HG02970 (cell line): Measurements from ENCODE around the gene ERVK3-1.
"Not testable (repeated sequence)": the region's sequence is repeated elsewhere in the genome, so short reads cannot be mapped to it uniquely, and the experiment has no call there.

Source experiments
- ATAC-seq: cut with Tn5 transposase; IDR thresholded peaks from one replicate; pipeline ENCODE4 v1.9.1; 2021; ENCODE audit warnings: mild to moderate bottlenecking, moderate library complexity, moderate number of reproducible peaks; ENCODE audit not compliant: unreplicated experiment, low FRiP score

The ERVK3-1 gene

GRCh38 chr19:58304255-58304654 is 922 bp upstream of the ERVK3-1 start:
- no peak for ATAC-seq

DNA sequence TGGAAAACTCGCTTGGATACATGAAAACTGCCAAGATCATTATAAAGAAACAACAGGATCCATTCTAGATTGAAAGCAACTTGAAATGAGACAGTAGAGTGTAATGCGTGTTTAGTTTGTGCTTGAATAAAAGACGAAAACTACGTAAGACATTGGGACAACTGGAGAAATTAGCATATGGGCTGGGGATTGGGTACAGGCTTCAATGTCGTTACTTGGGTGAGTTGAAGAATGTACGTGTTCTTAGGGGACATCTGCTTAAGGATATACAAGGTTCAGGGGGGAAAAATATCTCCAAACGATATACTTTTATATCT is 471 bp upstream of the ERVK3-1 start:
- peak; percentile 7 for ATAC-seq

DNA sequence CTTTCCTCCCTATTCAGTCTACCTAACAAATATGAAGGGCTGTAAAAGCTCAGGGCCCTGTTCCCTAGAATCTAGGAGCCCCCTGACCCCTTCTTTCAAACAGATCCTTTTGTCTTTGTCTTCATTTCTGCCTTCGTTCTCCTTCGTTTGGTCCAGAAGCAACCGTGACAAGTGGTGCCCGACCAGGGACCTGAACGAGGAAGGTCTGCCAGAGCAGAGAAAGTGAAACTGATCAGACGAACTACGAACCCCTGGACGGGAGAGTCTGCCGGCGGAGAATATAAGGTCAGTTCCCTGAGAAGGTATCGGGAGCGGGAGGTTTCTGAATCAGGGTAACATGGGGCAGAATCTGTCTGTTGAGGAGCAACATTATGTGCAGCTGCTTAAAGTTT is 751 bp downstream of the ERVK3-1 start:
- no peak for ATAC-seq

GRCh38 chr19:58307736-58308135 is 2.6 kb downstream of the ERVK3-1 start:
- ATAC-seq = no peak

- ATAC-seq = not testable (repeated sequence)
Measured at GRCh38 chr19:58310685-58311084, 5.5 kb downstream of the ERVK3-1 start.

DNA sequence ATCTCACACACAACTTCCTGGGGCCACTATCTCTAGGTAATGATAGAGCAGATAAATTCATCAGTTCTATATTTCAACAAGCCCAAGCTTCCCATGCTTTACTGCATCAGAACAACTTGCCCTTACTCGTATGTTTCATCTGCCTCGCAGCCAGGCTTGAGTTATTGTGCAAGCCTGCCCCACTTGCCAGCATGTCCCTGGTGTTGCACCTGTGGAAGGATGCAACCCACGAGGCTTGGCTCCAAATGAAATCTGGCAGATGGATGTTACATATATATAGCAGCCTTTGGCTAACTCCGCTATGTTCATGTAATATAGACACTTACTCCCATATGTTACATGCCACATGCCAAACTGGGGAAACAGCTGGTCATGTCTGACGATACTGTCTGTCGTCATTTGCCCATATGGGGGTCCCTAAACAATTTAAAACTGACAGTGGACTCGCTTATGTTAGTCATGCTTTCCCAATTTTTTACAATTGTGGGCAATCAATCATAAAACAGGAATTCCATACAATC is 6.2 kb downstream of the ERVK3-1 start:
- ATAC-seq = no peak

DNA sequence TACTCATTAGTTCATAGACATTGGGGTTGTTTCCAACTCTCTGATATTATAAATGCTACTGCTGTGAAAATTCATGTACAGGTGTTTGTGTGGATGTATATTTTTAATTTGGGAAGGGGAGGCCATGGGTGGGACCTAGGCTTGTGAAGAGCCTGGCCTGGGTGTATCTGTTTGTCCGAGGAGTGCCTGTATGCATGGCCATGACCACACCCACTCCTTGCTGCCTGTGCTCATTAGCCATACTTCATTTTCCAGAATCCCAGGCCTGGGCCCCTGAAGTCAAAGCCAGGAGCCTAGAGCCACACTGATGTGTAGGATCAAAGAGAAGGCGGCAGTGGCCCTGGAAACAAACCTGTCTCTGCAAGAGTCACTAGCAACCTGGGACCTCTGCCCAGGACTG is 10.4 kb downstream of the ERVK3-1 start:
- ATAC-seq = no peak

- no peak for ATAC-seq
Measured at GRCh38 chr19:58317476-58318072, 12.4 kb downstream of the ERVK3-1 start.

GRCh38 chr19:58318297-58318696 is 13.1 kb downstream of the ERVK3-1 start:
- no peak for ATAC-seq

DNA sequence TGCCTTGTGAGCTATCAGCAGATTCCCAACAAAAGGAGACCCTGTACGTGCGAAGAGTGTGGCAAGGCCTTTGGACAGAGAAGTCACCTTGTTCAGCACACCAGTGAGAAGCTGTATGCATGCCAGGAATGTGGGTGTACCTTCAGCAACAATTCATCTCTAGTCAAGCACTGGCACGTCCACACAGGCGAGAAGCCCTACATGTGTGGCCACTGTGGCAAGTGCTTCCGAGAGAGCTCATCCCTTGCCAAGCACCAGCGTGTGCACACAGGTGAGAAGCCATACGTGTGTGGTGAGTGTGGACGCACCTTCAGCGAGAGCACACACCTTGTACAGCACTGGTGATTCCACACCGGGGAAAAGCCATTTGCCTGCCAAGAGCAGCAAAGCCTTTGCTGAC is 14.1 kb downstream of the ERVK3-1 start:
- no peak for ATAC-seq

DNA sequence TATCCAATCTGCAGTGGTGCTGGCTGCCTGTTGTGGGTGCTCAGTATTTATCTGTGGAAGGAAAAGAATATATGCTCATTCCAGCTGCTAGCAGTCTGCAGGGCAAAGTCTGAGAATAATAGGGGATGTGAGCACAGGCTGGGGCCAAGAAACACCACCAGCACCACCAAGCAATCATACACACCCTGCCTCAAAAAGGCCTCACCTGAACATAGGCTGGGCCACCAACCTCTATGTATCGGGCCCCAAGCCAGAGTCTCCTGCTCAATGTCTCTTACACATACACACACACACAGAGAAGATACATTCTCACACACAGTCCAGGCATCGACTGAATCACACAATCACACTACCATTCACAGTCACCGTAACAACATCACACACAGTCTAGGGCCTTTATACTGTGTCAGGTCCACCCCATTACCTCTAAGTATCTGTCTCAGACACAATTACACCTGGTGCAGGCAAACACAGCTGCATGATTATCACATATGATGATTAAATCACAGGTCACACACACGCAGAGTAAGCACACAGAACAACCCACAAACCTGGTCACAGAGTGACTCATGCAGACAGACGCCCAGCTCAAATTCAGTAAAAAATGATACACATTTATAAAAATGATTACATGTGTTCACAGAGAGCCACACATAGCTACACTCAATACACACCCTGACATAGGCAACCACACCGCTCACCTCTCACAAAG is 20.3 kb downstream of the ERVK3-1 start:
- ATAC-seq = no peak

- ATAC-seq = no peak
Measured at GRCh38 chr19:58326501-58326913, 21.3 kb downstream of the ERVK3-1 start.

DNA sequence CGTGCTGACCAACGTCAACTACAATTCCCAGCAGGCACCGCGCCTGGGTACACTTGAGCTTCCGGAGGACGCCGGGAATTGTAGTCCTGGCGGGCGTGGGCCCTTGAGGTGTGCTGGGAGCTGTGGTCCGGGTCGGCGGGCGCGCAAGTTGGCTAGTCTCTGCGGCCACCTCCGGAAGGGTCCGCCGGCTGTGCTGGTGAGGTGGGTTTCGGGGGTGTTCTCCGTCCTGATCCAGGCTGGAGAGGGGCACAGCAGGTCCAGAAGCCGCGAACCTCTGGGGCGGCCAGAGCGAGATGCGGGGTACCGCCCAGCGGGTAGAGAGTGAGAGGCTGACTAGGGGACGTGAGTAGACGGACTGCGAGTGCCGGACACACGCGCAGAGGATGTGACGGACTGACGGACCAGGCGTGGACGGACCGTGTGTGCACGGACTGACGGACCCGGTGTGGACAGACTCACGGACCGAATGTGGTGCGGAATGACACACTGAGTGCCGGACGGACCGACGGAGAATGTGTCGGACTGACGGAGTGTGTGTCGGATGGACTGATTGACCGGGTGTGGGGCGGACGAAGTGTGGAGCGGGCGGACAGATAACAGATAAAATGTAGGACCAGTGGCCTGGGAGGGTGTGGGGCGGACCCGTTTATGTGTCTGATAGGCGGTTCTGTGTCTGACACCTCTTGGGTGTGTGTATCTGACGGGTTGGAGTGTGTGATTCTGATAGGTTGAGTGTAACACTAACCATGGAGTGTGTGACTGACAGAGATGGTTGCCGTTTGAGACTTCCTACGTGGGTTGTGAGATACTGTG is 21.9 kb downstream of the ERVK3-1 start, which contains the start of gene ZSCAN22:
TSS of gene ZSCAN22 (plus strand) at position 81 of the 813 bp plus-strand sequence. CDS start 7,809 bp downstream, outside the sequence.
- ATAC-seq = peak; percentile 81

DNA sequence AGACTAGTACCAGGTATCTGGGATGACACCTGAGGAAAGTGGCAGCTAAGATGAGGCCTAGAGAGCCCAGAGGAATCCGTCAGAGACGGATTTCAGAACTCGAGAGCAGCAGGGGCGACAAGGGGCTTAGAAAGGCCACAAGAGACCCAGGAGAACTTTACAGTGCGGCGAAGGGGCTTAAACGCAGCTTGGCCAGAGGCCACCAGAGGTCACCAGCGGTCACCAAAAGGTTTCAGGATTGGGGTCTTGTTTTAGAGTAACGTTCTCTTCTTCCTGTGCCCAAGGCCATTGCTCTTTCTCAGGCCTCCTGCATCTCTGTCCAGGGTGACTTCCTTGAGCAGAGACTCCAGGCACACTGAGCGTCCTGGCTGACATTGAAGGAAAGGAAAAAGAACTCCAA is 23.8 kb downstream of the ERVK3-1 start:
- ATAC-seq = no peak

GRCh38 chr19:58330458-58330857 is 25.3 kb downstream of the ERVK3-1 start:
- no peak for ATAC-seq

DNA sequence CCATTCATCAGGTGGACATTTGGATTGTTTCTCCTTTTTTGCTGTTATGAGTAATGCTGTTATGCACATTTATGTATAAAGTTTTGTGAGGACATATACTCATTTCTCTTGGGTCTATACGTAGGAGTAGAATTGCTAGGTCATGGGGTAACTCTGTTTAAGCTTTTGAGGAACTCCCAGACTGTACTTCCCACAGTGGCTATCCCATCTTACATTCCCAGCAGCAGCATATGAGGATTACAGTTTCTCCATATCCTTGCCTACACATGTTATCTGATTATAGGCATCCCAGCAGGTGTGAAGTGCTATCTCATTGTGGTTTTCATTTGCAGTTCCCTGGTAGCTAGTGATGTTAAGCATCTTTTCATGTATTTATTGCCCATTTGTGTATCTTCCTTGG is 27.5 kb downstream of the ERVK3-1 start:
- no peak for ATAC-seq

DNA sequence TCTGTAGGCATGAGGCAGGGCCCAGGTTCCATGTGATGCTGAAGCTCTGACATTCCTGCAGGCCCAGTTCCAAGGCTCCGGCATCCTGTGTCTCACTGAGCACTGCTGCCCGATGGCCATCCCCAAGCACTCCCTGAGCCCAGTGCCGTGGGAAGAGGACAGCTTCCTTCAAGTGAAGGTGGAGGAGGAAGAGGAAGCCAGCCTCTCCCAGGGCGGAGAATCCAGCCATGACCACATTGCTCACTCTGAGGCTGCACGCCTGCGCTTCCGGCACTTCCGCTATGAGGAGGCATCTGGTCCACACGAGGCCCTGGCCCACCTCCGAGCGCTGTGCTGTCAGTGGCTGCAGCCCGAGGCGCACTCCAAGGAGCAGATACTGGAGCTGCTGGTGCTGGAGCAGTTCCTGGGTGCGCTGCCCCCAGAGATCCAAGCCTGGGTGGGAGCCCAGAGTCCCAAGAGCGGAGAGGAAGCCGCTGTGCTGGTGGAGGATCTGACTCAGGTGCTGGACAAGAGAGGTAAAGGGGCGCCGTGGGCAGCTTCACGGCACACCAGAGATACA is 29.6 kb downstream of the ERVK3-1 start:
- no peak for ATAC-seq

GRCh38 chr19:58335630-58336029 is 30.5 kb downstream of the ERVK3-1 start:
- ATAC-seq = no peak

DNA sequence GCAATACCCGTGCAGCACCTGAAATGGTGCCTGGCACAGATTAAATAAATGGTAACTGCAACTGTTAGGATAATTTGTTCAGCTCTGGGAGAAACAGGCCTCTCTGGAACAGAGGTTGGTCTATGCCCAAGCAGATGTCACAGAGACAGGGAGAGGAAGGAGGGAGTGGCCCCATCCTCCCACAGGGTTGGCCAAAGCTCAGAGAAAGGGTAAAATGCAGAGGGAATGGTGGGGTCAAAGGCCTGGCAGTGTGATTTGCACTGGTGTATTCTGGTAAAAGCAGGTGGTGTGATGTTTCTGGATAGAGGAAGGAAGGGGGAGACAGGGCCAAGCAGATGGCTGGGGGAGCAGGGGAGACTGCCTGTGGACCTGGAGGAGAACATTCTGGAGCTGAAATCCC is 31.0 kb downstream of the ERVK3-1 start:
- ATAC-seq = no peak

DNA sequence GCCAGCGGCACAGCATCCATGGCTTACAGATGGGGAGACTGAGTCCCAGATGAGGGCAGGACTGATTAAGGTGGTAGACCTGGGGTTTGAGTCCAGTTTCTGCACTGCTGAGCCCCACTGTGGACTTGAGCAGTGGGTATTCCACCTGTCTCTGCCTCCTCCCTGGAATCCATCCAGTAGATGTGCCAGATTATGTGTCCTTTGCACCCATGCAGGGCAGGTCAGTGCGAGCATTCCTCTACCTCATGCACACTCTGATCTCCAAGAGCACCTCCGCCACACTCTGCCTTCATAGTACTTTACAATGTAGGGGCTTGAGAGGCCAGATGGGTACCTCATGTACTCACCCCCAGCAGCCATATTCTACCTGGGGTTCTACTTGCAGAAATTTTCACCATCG is 31.6 kb downstream of the ERVK3-1 start:
- no peak for ATAC-seq

GRCh38 chr19:58338336-58338735 is 33.2 kb downstream of the ERVK3-1 start:
- ATAC-seq = no peak
